Heart right ventricle (tissue), 16 donors: Measurements from ENCODE around the gene ENOX1. TPM values are rescaled to one million over a fixed set of nuclear protein-coding genes. Genes with fewer than 3 reads are reported as not detected.

Source experiments
- ATAC-seq, 8 donors: fragments of 200-7000 bp; cut with Tn5 transposase; one replicate each; pipeline ENCODE4 v1.9.1; 2020; ENCODE audit warnings: mild to moderate bottlenecking in 8 of 8, moderate library complexity in 8 of 8, moderate number of reproducible peaks in 1 of 8
- DNase-seq, 2 donors: peaks; one replicate each; pipeline ENCODE4 v3.0.0-alpha.2; 2020
- H3K27ac ChIP-seq, 10 donors: fragments of 200-600 bp; sonication (generic) in 2 of 10; one replicate each; pipeline versions ENCODE4 v1.5.0 to v1.8.0; 2020 to 2022; ENCODE audit warnings: mild to moderate bottlenecking in 3 of 10
- H3K27me3 ChIP-seq, 7 donors: fragments of 200-600 bp; one replicate each; pipeline ENCODE4 v1.8.0; 2021 to 2022; ENCODE audit warnings: mild to moderate bottlenecking in 2 of 7
- H3K36me3 ChIP-seq, 9 donors: fragments of 200-600 bp; sonication (generic) in 1 of 9; one replicate each; pipeline versions ENCODE4 v1.5.0 to v1.8.0; 2020 to 2022; ENCODE audit warnings: mild to moderate bottlenecking in 2 of 9
- H3K4me1 ChIP-seq, 9 donors: fragments of 200-600 bp; sonication (generic) in 1 of 9; one replicate each; pipeline versions ENCODE4 v1.5.0 to v1.8.0; 2020 to 2022; ENCODE audit warnings: mild to moderate bottlenecking in 4 of 9
- H3K4me3 ChIP-seq, 10 donors: fragments of 200-600 bp; sonication (generic) in 2 of 10; one replicate each; pipeline versions ENCODE4 v1.5.0 to v1.8.0; 2020 to 2022; ENCODE audit warnings: mild to moderate bottlenecking in 7 of 10, moderate library complexity in 2 of 10
- H3K9me3 ChIP-seq, 11 donors: fragments of 200-600 bp in 10 of 11; sonication (generic) in 2 of 11; one replicate each; pipeline versions ENCODE4 v1.5.0 to v1.8.0; 2013 to 2022; ENCODE audit warnings: mild to moderate bottlenecking in 2 of 11, control low read depth in 1 of 11, moderate library complexity in 1 of 11
- whole genome bisulfite sequencing, 2 donors: extraction: QIAGEN DNeasy Blood & Tissue Kit; methylation state at CpG; one replicate each; pipeline ENCODE4 v1.1.7; 2013; ENCODE audit warnings: inconsistent platforms in 1 of 2; 5-methylcytosine and 5-hydroxymethylcytosine counted together
- intact Hi-C, 10 donors: fragments of 100-400 bp; cut with DNase I; formaldehyde crosslinking; loops; one replicate each; pipeline versions ENCODE4 v1.11.1 to v1.14.2; 2022
- polyA plus RNA-seq, 2 donors: library from polyadenylated mRNA; stranded (reverse); fragments of 200-250 nt; gene quantifications; one replicate each; pipeline ENCODE4 v1.2.3, GENCODE V29; 2013
- total RNA-seq, 10 donors: library from RNA; stranded (reverse); fragmentation: NEBNext Ultra II Directional in 3 of 10; extraction: Animal tissue kit (Norgen Biotek cat#: 25700) in 3 of 10; gene quantifications; one replicate each; pipeline versions ENCODE4 v1.2.1 to v1.2.4, GENCODE V29; 2021 to 2023
- TF ChIP-seq, protein P1 (sequence below), 9 donors: fragments of 200-600 bp; sonication (generic) in 2 of 9; IDR thresholded peaks; one replicate each; pipeline versions ENCODE4 v1.5.0 to v1.8.0; 2021 to 2022; ENCODE audit warnings: antibody characterized with exemption in 9 of 9, mild to moderate bottlenecking in 5 of 9, moderate library complexity in 1 of 9
- donor health status: Arrhythmogenic right ventricular cardiomyopathy.
- donor health status: ischemic (EF 13 %, LVEDD 7.1; RV severe dilation, severe dysfunction).
- donor health status: healthy with polysubstance abuse.
- donor health status: DM: no; HTN: yes; CAD: no.
- donor health status: DM: no; HTN: no; CAD: no.
- donor health status: ischemic (EF 25% LVEDD 6.9; RV normal size, moderate dysfunction).
- donor health status: ischemic (EF 25% LVEDD 5.7; RV mildly dilated, moderate dysfunction).
- donor health status: healthy.
- donor health status: DM: yes; HTN: yes; CAD: no.
- donor health status: Ischemic cardiomyopathy.
- donor health status: ischemic (EF 35%, LVEDD 5.7; RV mildly dilated, moderate dysfunction).
- donor health status: nonischemic (EF 11% LVEDD 7.7; RV severe dilation, severe dysfunction).
- donor health status: DM: yes; HTN: yes; CAD: no.
- donor health status: PGD.
- donor health status: ischemic (EF 29% LVEDD 5.4; RV normal size, mild dysfunction).
- donor health status: nonischemic (EF 23%, LVEDD 6.1; RV moderate dilation, normal function).

ENOX1 gene
- total and polyA plus RNA-seq, 12 donors: 2.0 to 10.4 (median 7.1) TPM

DNA sequence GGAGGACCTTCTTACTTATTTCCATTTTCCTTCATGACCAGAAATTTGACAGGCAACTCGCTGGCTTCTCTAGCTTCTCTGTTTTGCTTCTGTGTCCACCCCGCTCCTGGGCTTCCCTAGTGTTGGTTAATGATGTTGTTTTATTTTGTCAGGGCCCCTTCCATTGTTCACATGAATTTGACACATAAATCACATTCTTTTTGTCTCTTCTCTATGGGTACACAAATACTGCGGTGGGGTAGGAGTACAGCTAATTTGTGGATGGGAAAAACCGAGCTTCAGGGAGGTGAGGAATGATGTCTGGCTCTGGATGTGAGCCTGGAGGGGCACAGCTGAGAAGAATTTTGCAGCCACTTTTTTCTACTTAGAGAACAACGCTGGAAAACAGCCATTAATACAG, 563.6 kb downstream of the ENOX1 start:
- intact Hi-C loops: no loop called here
- Histone ChIP-seq H3K4me1 (peaks cover 0 to 7% (median 0%) of the 10 kb centered on the region in 9 donors), H3K27ac (no peak overlapping the region), H3K4me3 (no peak overlapping the region), H3K27me3 (no peaks in the 10 kb centered on the region), H3K9me3 (no peaks in the 10 kb centered on the region), H3K36me3 (no peaks in the 10 kb centered on the region)
- DNase-seq (no peak), ATAC-seq (no peak)
- TF ChIP-seq, protein P1, sequence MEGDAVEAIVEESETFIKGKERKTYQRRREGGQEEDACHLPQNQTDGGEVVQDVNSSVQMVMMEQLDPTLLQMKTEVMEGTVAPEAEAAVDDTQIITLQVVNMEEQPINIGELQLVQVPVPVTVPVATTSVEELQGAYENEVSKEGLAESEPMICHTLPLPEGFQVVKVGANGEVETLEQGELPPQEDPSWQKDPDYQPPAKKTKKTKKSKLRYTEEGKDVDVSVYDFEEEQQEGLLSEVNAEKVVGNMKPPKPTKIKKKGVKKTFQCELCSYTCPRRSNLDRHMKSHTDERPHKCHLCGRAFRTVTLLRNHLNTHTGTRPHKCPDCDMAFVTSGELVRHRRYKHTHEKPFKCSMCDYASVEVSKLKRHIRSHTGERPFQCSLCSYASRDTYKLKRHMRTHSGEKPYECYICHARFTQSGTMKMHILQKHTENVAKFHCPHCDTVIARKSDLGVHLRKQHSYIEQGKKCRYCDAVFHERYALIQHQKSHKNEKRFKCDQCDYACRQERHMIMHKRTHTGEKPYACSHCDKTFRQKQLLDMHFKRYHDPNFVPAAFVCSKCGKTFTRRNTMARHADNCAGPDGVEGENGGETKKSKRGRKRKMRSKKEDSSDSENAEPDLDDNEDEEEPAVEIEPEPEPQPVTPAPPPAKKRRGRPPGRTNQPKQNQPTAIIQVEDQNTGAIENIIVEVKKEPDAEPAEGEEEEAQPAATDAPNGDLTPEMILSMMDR (IDR thresholded peaks at IDR 0.05): no peak
- 86 to 88% methylated on average over 5 of the region's 5 CpGs for WGBS, 2 donors

DNA sequence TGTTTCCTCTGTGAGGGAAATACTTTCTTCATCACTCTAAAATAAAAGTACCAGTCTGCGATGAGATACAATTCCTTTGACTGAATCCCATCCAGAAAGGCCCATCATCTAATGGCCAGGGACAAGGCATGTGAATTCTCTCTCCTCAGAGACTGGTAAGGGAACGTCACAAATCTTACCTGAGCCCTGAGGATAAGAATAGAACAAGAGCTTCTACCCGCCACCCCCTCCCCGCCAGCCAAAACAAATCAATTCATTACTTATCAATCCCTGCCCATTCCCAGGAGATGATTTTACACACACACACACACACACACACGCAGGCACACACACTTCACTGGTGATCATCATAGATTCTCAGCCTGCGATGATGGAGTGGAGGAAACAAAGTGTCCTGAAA, 564.7 kb downstream of the ENOX1 start:
- H3K4me3 ChIP-seq: no peak overlapping the region
- WGBS, 2 donors: 68% methylated on average over 6 of the region's 6 CpGs
- ATAC-seq: no peak
- H3K4me1 ChIP-seq: peaks cover 0 to 7% (median 0%) of the 10 kb centered on the region in 9 donors
- H3K27me3 ChIP-seq: no peaks in the 10 kb centered on the region
- no peaks in the 10 kb centered on the region for H3K9me3 ChIP-seq
- TF ChIP-seq, protein P1 (IDR thresholded peaks at IDR 0.05): no peak
- intact Hi-C loops: no loop called here
- H3K36me3 ChIP-seq: no peaks in the 10 kb centered on the region
- no peak for DNase-seq
- no peak overlapping the region for H3K27ac ChIP-seq

DNA sequence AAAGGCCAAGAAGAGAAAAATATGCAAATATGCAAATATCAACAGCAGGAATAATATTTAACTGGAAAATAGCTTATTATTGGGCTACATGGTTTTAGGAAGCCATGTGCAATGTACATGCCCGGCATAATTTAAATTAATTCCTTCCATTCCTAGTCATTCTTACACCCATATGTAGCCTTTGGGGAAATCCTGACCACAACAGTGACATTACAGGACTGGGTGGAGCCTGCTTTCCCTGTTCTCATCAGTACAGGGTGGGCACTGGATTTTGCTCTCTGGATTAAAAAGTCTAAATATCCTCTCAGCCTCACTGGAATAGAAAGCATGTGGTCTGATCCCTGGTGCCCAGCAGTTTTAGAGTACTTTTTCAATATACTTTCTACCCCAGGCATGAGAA, 565.2 kb downstream of the ENOX1 start:
- Histone ChIP-seq H3K4me1 (peaks cover 0 to 7% (median 0%) of the 10 kb centered on the region in 9 donors), H3K27ac (no peak overlapping the region), H3K27me3 (no peaks in the 10 kb centered on the region), H3K4me3 (no peak overlapping the region), H3K36me3 (no peaks in the 10 kb centered on the region), H3K9me3 (no peaks in the 10 kb centered on the region)
- ATAC-seq (no peak), DNase-seq (no peak)
- WGBS, 2 donors: 94 to 98% methylated on average over 1 of the region's 1 CpG
- TF ChIP-seq, protein P1 (IDR thresholded peaks at IDR 0.05): no peak
- intact Hi-C loops: no loop called here

DNA sequence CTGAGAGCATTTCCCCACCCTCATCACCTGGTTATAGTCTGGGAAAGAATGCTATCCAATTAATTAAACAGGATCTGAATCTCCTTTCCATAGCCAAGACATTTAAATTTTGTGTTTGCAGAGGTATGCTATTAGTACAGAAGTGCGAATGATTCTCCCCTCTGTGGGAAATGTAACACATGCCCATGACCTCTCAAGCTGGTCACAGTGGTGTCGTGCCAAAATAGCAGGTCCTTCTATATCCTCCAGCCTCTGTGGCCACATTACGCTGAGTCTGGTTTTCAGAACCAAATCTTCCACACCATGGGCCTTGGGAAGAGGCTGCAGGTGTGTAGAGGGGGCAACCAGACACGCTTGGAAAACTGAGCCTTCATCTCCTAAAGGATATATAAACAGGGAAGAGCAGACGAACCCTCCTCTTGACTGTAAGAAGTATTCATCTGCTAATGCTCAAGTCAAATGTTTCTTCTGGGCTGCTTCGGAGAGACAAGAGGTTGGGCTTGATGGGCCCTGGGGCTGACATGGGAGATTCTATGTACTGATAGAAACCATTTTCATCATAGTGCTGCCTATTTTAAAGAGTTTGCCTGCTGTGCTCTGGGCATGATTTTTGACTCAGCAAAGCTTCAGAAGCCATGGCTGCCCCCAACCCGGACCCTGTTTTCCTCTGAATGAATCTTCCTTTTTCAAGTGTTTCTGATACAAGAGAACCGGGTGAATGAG, 565.7 kb downstream of the ENOX1 start:
- no peak overlapping the region for H3K4me3 ChIP-seq
- no peak for ATAC-seq
- intact Hi-C loops: no loop called here

More for the DNA sequence above, 565.7 kb downstream of the ENOX1 start:
- Histone ChIP-seq H3K27ac (no peak overlapping the region), H3K9me3 (no peaks in the 10 kb centered on the region), H3K36me3 (no peaks in the 10 kb centered on the region), H3K4me1 (peaks cover 0 to 7% (median 0%) of the 10 kb centered on the region in 9 donors), H3K27me3 (no peaks in the 10 kb centered on the region)
- no peak for DNase-seq
- TF ChIP-seq, protein P1 (IDR thresholded peaks at IDR 0.05): no peak
- 95% methylated on average over 8 of the region's 8 CpGs for WGBS, 2 donors
